Stimulated activated CD8-positive, alpha-beta memory T cell treated with anti-CD3 and anti-CD28 coated beads, Interleukin-4, amount 100 ng/mL, for 48 hours (primary cell): ENCODE results near the gene RET.
A peak's percentile ranks its signal among the peaks of the same experiment; 100 is the strongest.

ENCODE experiments used
- DNase-seq: peaks from one replicate; pipeline ENCODE4 v3.0.0-alpha.2; 2020

RET gene

GRCh38 chr10:43064331-43065075, 12.4 kb upstream of the RET start:
- no peak for DNase-seq

- DNase-seq = no peak
Measured at GRCh38 chr10:43065234-43065633, 11.6 kb upstream of the RET start.

GRCh38 chr10:43065761-43066160, 11.1 kb upstream of the RET start:
- no peak for DNase-seq

DNA sequence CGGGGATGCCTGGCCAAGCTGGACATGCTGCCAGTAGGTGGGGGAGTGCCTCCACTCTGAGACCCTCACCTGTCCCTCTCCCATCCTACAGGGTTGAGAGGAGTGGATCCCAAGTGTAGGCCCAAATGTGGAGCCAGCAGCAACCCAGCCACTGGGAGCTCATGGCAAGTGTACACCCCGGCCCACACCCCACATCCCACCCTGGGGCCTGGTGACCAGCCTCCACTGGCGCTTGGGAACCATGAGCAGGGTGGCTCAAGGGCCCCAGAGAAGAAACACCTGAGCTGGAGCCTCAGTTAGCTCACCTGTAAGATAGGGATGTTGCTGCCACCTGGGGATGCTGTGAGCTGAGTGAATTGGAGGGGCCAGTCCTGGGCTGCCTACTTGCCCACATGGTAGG, 10.4 kb upstream of the RET start:
- DNase-seq = no peak

GRCh38 chr10:43067391-43068135, 9.3 kb upstream of the RET start:
- no peak for DNase-seq

- no peak for DNase-seq
Measured at GRCh38 chr10:43068136-43068395, 8.8 kb upstream of the RET start.

DNA sequence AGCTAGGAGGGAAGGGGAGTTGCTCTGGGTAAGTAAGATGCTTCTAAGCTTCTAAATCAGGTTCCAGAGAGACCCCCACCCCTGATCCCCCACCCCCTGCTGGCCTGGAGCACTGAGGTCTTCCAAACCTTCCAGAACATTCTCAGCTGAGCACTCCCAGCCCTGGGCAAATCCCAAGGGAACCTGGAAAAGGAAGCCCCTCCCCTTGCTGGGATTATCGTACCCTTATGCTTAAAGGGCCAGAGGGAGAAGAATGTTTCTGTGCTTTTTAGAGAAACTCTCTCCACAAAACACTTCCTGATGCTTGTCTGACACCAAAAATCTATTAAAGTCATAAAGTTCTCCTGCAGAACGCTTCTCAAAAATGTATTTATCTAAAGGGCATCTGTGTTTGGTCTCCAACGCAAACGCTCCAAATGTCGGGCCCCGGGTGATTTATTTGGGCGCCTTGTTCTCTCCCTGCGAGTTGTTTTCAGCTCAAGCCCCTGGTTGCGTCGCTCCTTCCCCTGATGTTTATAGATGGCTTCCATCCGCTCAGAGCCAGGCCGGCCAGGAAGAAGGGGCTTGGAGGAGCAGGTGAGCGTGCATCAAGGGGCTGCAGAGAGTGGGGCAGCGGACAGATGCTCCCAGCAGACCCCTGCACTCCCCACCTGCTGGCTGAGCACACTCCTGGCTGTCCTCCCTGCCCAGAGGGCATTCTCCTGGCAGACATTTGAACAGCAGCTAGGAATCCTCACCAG, 8.2 kb upstream of the RET start:
- no peak for DNase-seq

DNA sequence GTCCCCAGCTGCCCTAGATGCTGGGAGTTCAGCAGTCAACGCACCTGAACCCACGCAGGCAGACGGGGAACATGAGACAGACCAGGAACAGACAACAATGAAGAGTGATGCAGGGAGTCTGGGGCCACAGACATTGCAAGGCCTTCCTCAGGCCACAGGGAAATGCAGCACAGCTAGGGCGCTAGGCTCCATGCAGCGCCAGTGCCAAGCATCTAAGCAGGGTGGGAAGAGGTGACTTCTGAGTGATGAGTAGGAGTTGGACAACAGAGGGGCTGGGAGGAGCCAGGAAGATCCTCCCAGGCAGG, 7.7 kb upstream of the RET start:
- DNase-seq = no peak

DNA sequence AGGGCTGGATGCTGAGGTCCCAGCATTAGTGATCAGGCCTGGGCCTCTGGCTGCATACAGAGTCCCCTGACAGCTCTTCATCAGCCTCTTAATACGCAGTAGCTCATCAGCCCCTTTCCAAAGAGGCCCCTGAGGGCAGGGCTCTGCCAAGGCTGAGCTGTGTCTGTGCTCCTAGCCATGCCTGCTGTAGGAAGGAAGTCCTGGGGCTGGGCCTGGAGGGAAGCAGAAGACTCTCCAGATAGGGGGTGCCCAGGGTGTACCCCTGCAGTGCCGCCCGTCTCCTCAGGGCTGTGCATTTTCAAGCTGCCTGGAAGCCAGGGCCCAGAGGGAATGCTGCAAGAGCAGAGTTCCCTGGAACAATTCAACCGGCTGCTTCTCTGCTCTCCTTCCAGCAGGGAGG, 7.3 kb upstream of the RET start:
- DNase-seq = no peak

DNA sequence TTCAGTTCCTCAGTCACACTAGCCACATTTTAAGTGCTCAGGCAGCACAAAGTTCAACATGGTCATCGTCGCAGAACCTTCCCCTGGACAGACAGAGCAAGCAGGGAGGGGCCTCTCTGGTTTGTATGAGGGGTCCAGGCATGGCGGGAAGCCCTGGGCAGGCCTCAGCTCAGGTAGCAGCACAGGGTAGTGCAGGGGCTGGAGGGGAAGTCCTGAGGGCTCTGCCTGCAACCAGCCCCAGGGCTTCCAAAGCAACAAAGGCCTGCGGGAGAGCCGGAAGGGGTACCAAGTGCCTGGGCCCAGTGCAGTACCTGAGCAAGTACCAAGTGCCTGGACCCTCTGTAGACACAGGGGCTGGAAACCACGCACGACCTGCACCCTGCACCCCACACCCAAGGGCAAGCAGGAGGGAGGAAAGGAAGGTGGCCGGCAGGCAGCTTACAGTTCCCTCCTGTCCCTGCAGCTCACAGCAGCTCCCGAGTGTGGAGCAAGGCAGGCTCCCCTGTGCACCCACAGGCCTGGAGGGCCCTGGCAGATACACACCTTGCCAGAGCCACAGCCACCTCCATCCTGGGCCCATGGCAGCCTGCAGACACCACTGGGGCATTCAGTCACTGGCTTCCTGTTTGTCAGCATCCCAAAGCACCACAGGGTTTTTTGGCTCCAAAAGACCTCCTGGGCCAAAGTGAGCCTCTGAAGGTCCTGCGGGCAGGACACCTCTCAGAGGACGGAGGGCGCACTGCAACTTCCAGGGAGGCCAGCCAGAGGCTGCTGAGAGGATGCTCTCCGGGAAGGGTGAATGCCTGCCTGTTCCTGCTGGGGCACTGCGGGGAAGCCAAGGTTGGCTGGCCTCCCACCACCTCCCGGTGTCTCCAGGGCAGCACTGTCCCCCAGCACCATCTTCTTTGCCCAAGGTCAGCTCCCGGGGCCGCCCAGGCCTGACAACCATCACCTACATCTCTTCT, 6.5 kb upstream of the RET start:
- DNase-seq = no peak

- no peak for DNase-seq
Measured at GRCh38 chr10:43071865-43072650, 4.8 kb upstream of the RET start.

- DNase-seq = no peak
Measured at GRCh38 chr10:43073191-43073590, 3.7 kb upstream of the RET start.

DNA sequence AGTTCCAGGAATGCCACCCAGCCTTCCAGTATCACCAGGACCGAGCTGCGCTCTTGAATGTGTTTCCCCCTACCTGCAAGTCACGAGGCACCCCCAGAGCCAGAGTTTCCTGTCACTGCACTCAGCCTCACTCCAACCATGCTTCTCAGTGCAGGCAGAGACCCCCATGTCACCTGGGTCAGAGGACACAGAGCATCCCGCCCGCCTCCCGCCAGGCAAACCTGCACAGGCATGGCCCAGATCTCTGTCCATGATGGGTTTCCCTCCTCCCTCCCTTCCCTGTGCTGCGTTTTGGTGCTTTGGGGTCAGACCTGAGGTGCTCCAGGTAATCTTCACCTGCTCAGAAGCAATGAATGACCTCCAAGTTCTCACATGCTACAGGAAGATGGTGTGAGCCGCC, 3.1 kb upstream of the RET start:
- DNase-seq = no peak

DNA sequence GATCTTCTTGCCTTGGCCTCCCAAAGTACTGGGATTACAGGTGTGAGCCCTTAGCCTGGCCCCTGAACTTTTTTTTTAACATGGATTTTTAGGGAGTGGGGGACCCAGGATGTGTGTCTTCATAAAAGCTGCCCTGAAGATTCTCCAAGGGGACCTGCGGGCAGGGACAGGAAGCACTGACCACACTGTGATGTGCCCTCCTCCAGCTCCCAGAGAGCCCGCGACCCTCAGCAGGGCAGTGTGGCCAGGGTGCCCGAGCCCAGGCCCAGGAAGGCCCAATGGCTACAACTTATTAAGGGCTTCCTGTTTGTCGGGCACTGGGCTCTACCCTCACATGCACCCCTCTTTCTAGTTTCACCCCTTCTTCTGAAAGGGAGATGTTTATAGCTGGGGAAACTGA, 2.5 kb upstream of the RET start:
- no peak for DNase-seq

GRCh38 chr10:43074827-43075611, 1.9 kb upstream of the RET start:
- DNase-seq = no peak

GRCh38 chr10:43075612-43076003, 1.3 kb upstream of the RET start:
- DNase-seq = no peak

DNA sequence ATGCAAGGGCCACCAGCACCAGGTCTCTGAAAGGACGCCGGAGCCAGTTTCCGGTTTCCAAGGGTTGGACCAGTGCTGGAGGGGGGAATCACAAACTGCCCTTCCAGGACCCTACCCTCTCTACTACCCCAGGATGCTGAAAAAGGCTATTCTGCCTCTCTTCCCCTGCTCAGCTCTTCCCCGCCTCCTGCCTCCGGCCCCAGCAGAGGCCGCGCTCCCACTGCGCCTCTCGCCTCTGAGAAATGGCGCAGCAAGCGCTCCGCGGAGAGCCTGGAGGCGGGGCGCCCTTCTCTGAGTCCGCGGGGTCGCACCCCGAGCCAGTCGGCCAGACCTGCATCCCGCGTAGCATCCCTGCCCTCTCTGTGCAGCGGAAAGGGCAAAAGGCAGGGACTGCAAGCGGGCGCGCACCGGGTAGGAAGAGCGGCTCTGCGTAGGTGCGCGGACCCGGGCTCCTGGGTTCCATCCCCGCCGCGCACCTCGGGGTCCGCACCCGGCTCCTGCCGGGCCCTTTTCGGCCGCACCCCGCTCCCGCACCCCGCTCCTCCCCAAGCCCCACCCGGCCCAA, 476 bp upstream of the RET start:
- DNase-seq = no peak

GRCh38 chr10:43077421-43078171, 727 bp downstream of the RET start:
- no peak for DNase-seq

DNA sequence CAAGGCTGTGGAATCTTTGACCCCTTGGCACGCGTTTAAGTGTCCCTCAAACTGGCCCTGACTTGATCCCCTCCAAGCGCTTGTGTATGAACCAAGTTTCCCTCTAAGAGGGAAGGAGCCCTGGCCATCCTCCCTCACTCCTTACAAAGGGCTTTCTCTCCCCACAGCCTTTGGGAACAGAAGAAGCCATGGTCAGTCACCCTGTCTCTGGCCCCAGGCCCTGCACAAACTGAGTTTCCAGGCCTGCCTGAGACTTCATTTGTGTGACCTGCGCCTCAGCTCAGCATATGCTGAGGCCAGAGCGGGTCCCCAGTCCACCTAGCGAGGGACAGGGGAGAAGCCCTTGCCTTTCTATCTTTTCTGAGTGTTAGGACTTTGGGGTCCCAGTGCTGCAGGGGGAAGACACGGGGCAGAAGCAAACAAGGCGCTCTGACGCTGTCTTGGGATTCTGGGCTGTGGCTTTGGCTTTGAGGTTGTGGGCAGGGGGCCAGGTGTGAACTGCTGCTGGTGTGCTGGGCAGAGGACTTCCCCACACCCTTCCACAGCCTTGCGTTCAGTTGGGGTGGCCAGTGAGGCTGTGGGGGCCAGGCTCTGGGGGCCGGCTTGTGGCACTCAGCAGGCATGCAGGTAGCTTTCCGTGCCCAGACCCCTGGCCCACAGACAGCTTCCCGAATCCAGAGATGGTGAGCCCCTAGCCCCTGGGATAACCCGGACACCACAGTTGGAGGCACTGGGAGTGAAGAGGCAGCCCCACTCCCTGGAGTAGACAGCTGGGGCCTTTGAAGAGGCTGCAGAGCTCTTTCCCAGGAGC, 1.5 kb downstream of the RET start:
- no peak for DNase-seq

GRCh38 chr10:43078986-43079273, 2.1 kb downstream of the RET start:
- DNase-seq = peak; percentile 57
